NCI-H1105 treated with DMSO at 0.1 percent for 48 hours (cell line): ENCODE results near the gene COX6B2.

ENCODE experiments used
- DNase-seq: peaks from one replicate; lab custom pipeline; 2025; lab: John Stamatoyannopoulos, UW

Gene COX6B2

GRCh38 chr19:55362174-55362989 lies 7.9 kb upstream of the COX6B2 start:
- no peak for DNase-seq

GRCh38 chr19:55360902-55361301 lies 6.4 kb upstream of the COX6B2 start:
- no peak for DNase-seq

GRCh38 chr19:55358943-55359908 lies 4.7 kb upstream of the COX6B2 start:
- DNase-seq = peak; percentile 54

- DNase-seq = no peak
Observed at GRCh38 chr19:55358493-55358892, 4.0 kb upstream of the COX6B2 start.

GRCh38 chr19:55355213-55355821 lies 798 bp upstream of the COX6B2 start:
- DNase-seq = no peak

GRCh38 chr19:55353803-55354697 lies 469 bp downstream of the COX6B2 start:
- peak; percentile 46 for DNase-seq

- DNase-seq = no peak
Observed at GRCh38 chr19:55353356-55353802, 1.1 kb downstream of the COX6B2 start.

GRCh38 chr19:55352549-55353145 lies 1.9 kb downstream of the COX6B2 start:
- DNase-seq = no peak

- no peak for DNase-seq
Observed at GRCh38 chr19:55352040-55352439, 2.5 kb downstream of the COX6B2 start.

GRCh38 chr19:55350620-55351315 lies 3.8 kb downstream of the COX6B2 start:
- no peak for DNase-seq

GRCh38 chr19:55348317-55349034 lies 6.0 kb downstream of the COX6B2 start:
- no peak for DNase-seq

GRCh38 chr19:55347442-55348009 lies 7.0 kb downstream of the COX6B2 start:
- no peak for DNase-seq

- no peak for DNase-seq
Observed at GRCh38 chr19:55346725-55347441, 7.6 kb downstream of the COX6B2 start.

GRCh38 chr19:55345818-55346724 lies 8.4 kb downstream of the COX6B2 start:
- no peak for DNase-seq

GRCh38 chr19:55345101-55345817 lies 9.3 kb downstream of the COX6B2 start:
- DNase-seq = no peak

- peak; percentile 66 for DNase-seq
Observed at GRCh38 chr19:55344444-55344843, 10.1 kb downstream of the COX6B2 start.
